Stimulated activated memory B cell treated with anti-CD40 and anti-IgM and Interleukin-4, amounts not matched to agents 10 μg/mL and 1 μg/mL and 100 μg/mL, for 72 hours (primary cell): ENCODE data around the gene ANKFY1.

ENCODE experiments used
- ATAC-seq: fragments of 150-1000 bp; cut with Tn5 transposase; 2 replicates; pipeline ENCODE4 v1.10.0; 2021
- H3K27ac Mint-ChIP-seq: one replicate; pipeline ENCODE4 v1.8.0; 2022; ENCODE audit warnings: mild to moderate bottlenecking, mixed read lengths
- H3K27me3 Mint-ChIP-seq: one replicate; pipeline ENCODE4 v1.8.0; 2022; ENCODE audit warnings: mixed read lengths
- H3K36me3 Mint-ChIP-seq: one replicate; pipeline ENCODE4 v1.8.0; 2022; ENCODE audit warnings: mixed read lengths
- H3K4me1 Mint-ChIP-seq: one replicate; pipeline ENCODE4 v1.8.0; 2022; ENCODE audit warnings: mixed read lengths
- H3K4me3 Mint-ChIP-seq: one replicate; pipeline ENCODE4 v1.8.0; 2022; ENCODE audit warnings: mild to moderate bottlenecking, moderate library complexity, mixed read lengths
- H3K9me3 Mint-ChIP-seq: one replicate; pipeline ENCODE4 v1.8.0; 2022; ENCODE audit warnings: mixed read lengths

Gene ANKFY1

DNA sequence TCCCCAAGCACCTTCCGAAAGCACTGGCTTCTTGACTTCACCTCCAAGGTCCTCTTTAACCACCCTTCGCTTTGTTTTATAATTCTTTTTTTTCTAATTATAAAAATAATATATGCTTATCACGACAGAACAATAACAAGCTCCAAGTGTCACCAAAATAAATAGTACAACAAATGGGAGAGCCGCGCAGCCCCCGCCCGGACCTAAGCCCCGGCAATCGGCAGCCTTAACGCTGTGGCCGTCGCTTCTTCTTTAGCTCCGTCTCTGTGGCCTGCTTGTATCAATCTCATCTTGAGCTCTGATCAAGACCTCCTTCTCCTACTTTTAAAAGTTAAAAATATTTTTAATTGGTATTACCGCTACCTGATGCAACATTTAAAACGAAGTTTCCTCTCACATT lies 78.1 kb downstream of the ANKFY1 start:
- Mint-ChIP-seq H3K27me3 (no peaks in the 10 kb centered on the region), H3K9me3 (no peaks in the 10 kb centered on the region), H3K36me3 (peaks cover 59% of the 10 kb centered on the region), H3K4me1 (no peaks in the 10 kb centered on the region), H3K27ac (no peak overlapping the region), H3K4me3 (no peak overlapping the region)
- no peak for ATAC-seq

DNA sequence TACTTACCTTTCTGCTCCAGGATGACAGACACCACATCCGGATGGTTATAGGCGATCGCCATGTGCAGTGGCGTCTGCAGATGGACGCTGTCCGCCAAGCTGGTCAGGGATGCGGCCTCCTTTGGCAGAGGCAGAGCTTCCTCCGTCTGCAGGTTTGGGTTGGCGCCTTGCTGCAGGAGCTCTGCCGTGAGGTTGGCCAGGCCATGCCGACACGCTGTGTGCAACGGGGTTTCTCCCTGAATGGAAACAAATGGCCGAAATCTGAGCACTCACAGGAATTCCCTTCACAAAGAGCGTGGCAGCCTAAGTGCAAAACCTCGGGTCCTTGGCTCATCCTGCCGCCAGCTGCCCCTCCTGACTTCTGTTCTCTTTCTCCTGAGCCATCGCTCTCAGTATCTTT lies 79.0 kb downstream of the ANKFY1 start:
- Mint-ChIP-seq H3K27ac (no peak overlapping the region), H3K27me3 (no peaks in the 10 kb centered on the region), H3K36me3 (peaks cover 62% of the 10 kb centered on the region), H3K4me1 (no peaks in the 10 kb centered on the region), H3K9me3 (no peaks in the 10 kb centered on the region), H3K4me3 (no peak overlapping the region)
- ATAC-seq: no peak

DNA sequence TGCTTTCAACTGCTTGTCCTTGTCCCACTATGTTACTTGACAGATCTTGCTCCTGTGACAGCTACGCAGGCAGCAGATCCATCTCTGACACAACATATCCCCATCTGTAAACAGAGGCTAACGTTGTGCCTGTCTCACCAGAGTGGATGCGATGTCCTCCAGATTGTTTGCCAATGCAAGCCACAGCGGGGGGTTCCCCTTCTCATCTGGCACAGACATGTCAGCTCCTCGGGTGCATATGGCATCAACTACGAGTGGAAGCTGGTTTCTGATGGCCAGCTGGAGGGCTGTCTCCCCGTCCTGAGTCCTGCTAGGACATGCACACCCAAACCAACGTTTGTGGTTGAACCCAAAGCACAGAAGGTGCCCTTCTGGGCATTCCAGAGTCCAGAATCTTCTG lies 81.7 kb downstream of the ANKFY1 start:
- peaks cover 74% of the 10 kb centered on the region for H3K36me3 Mint-ChIP-seq

DNA sequence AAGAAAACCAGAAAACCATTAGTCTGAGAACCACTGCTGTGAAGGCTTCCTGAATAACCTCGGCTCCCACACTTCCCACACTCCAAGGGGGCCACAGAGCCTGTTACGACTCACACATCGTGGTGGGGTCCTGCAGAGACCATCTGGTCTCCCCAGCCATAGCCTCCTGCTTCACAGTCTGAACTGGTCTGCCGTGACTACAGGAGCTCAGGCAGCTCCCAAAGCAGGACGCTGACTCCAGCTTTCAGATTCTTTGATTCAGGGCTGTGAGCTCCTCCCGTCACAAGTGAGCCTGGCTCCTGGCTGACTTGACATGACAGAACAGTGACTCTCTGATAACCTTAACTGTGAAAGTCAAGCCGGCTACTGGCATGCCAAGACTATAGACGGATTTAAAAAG lies 83.0 kb downstream of the ANKFY1 start:
- Mint-ChIP-seq H3K27me3 (no peaks in the 10 kb centered on the region), H3K9me3 (no peaks in the 10 kb centered on the region), H3K4me1 (peaks cover 12% of the 10 kb centered on the region), H3K27ac (no peak overlapping the region), H3K4me3 (no peak overlapping the region), H3K36me3 (peaks cover 74% of the 10 kb centered on the region)
- ATAC-seq: no peak

More for the DNA sequence above, 81.7 kb downstream of the ANKFY1 start:
- H3K27me3 Mint-ChIP-seq: no peaks in the 10 kb centered on the region
- no peak for ATAC-seq
- no peak overlapping the region for H3K27ac Mint-ChIP-seq
- H3K4me1 Mint-ChIP-seq: peaks cover 6% of the 10 kb centered on the region
- H3K9me3 Mint-ChIP-seq: no peaks in the 10 kb centered on the region
- no peak overlapping the region for H3K4me3 Mint-ChIP-seq

DNA sequence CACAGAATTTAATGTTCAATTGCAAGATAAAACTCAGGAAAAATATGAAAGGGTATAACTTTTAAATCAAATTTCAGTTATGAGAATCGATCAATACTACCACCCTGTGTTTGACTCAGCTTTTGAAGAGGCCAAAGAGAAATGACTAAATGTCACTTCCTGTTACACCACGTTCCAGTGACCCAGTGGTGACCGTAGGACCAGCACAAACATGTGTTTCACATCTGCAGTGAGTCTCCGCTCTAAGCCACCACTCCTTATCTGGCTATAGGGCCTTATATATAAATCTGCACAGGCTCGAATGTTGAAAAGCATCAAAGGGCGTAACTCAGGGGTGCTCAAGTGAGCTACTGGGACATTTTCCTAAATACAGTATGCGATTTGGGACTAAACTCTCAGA lies 84.7 kb downstream of the ANKFY1 start:
- H3K9me3 Mint-ChIP-seq: no peaks in the 10 kb centered on the region
- H3K36me3 Mint-ChIP-seq: peaks cover 76% of the 10 kb centered on the region
- no peak overlapping the region for H3K4me3 Mint-ChIP-seq
- H3K27ac Mint-ChIP-seq: no peak overlapping the region
- ATAC-seq: no peak
- H3K27me3 Mint-ChIP-seq: no peaks in the 10 kb centered on the region
- H3K4me1 Mint-ChIP-seq: peaks cover 12% of the 10 kb centered on the region

DNA sequence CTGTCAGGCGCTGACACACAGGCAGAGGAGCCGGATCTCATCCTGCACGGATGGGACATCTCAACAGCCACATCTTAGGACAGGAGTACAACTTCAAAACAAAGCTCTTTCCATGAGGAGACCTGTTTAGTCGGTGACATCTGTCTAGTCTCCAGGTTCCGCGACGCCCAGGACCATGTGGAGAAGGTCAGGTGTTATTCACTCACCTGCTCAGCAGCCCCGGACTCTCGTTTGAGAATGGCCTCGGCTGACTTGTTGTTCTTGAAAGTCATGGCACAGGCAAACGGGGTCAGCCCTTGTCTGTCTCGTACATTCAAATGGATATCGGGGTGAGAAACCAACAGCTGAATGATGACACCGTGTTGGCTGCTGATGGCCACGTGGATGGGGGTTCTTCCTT lies 85.1 kb downstream of the ANKFY1 start:
- Mint-ChIP-seq H3K27me3 (no peaks in the 10 kb centered on the region), H3K4me1 (peaks cover 12% of the 10 kb centered on the region), H3K4me3 (no peak overlapping the region), H3K36me3 (peaks cover 76% of the 10 kb centered on the region), H3K9me3 (no peaks in the 10 kb centered on the region), H3K27ac (no peak overlapping the region)
- ATAC-seq: no peak

DNA sequence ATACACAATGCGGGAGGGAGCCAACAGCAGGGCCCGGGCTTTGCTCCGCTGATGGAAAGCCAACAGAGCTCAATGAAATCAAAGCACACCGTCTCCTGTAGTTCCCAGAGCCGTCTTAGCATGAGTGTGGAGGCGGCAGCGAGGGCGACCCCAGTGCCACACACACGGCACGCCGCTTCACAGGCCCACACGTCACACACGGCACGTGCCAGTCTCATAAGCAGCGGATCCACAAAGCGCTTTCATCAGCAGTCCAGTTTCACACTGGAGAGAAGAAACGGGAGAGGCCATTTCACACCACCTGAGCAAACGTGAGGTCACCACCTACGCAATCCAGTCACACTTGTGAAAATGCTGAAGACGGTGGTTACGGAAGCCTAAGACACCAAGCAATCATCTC lies 86.0 kb downstream of the ANKFY1 start:
- Mint-ChIP-seq H3K4me3 (no peak overlapping the region), H3K27me3 (no peaks in the 10 kb centered on the region), H3K27ac (no peak overlapping the region), H3K9me3 (no peaks in the 10 kb centered on the region), H3K36me3 (peaks cover 74% of the 10 kb centered on the region), H3K4me1 (peaks cover 12% of the 10 kb centered on the region)
- ATAC-seq: no peak

DNA sequence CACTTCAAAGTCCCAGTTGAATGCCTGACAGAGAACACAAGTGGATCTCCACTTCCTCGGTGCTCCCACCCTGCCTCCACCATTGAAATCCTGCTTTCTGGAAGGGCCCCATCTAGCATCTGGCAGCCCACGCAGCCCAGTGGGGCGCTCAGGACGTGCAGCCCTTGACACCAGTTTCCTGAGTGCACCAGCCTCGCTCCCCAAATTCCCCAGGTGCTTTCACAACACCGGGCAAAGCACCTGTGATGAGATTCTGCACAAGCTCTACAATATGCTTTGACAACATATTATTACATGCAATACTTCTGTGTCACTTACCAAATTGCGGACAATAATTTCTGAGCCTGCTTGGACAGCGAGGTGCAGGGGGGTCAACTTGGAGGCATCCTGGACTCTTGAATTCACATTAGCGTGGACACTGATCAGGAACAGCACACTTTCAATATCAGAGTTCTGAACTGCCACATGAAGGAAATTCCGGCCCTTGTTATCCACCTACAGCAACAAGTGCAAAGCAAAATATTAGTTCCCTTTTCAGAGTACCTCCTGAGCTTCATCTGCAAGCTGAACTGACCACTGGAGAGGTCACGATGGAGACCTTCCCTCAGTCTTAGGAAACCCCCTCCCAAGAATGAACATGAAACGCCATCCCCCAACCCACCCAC lies 86.8 kb downstream of the ANKFY1 start:
- Mint-ChIP-seq H3K9me3 (no peaks in the 10 kb centered on the region), H3K4me1 (peaks cover 12% of the 10 kb centered on the region), H3K4me3 (peak overlapping the region; percentile 6), H3K27ac (peak overlapping the region; percentile 67), H3K36me3 (peaks cover 74% of the 10 kb centered on the region), H3K27me3 (no peaks in the 10 kb centered on the region)
- no peak for ATAC-seq

DNA sequence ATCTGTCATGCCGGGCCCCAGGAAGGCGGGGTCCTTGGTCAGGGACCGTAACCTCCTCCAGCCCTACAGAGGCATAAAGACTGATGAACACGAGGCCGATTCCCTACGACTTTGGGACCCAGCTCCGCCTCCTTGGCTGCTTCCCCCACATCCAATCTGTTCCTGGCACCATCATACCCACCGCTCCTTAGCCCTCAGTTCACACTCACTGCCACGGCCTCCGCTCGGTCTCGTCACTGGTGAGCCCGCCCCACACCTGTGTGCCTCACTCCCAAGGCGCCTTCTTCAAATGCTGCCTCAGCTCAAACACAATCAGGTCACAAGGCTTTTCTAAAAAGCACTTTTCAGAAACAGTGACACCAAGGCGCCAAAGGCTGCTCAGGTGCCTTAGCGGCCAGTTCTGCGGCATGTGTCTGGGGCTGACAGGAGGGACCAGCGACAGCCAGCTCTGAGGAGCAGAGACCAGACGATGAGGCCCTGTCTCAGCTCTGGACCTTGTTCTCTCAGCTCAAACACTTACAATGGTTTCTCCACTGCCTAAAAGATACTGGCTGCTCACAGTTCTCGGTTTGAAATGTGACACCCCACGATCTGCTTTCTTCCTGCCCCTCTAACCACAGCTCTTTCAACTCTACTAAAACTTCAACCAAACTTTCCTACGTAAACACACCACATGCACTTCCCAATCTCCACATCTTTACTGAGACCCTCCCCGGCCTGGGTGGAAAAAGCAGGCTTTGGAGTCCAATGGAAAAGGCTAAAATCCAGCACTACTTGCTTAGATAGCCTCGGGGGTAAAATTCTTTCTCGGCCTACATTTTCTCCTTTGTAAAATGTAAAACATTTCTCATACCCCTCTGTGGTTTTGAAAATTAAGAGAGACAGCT lies 87.6 kb downstream of the ANKFY1 start:
- Mint-ChIP-seq H3K4me1 (peaks cover 12% of the 10 kb centered on the region), H3K4me3 (no peak overlapping the region), H3K36me3 (peaks cover 82% of the 10 kb centered on the region), H3K27me3 (no peaks in the 10 kb centered on the region), H3K9me3 (no peaks in the 10 kb centered on the region), H3K27ac (peak overlapping the region; percentile 67)
- no peak for ATAC-seq

DNA sequence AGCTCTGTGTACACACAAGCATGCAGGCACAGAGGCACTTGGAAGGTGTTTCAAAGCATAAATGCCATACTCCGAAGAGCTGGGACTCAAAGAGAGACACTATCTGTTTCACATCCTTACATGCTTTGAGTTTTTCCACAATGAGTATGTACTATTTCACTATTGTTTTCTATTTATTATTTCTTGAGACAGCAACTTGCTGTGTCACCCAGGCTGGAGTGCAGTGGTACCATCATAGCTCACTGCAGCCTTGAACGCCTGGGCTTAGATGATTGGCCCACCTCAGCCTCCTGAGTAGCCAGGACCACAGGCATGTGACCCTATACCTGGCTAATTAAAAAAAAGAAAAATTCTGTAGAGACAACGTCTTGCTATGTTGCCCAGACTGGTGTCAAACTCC lies 89.2 kb downstream of the ANKFY1 start:
- Mint-ChIP-seq H3K9me3 (no peaks in the 10 kb centered on the region), H3K27ac (no peak overlapping the region), H3K36me3 (peaks cover 91% of the 10 kb centered on the region), H3K4me3 (no peak overlapping the region), H3K4me1 (peaks cover 12% of the 10 kb centered on the region), H3K27me3 (no peaks in the 10 kb centered on the region)
- ATAC-seq: no peak

DNA sequence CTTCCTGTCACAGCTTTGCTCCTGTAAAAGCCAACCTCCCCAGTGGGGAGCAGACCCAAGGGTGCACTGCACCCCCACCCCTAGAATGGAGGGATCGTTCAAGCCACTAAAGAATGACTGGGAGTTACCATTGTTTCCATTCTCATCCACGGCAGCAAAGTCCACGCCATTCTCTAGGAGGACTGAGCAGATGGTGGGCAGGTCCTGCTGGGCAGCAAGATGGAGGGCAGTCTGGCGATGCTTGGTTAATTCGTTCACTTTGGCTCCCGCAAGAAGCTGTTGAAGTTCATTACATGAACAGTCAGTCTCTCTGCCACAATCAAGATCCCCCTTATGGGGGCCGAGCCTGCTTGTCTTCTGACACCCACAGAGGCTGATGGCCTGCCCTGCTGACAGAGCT lies 90.0 kb downstream of the ANKFY1 start:
- no peak for ATAC-seq
- Mint-ChIP-seq H3K27me3 (no peaks in the 10 kb centered on the region), H3K36me3 (peaks cover 91% of the 10 kb centered on the region), H3K9me3 (no peaks in the 10 kb centered on the region), H3K27ac (no peak overlapping the region), H3K4me1 (peaks cover 12% of the 10 kb centered on the region), H3K4me3 (no peak overlapping the region)

DNA sequence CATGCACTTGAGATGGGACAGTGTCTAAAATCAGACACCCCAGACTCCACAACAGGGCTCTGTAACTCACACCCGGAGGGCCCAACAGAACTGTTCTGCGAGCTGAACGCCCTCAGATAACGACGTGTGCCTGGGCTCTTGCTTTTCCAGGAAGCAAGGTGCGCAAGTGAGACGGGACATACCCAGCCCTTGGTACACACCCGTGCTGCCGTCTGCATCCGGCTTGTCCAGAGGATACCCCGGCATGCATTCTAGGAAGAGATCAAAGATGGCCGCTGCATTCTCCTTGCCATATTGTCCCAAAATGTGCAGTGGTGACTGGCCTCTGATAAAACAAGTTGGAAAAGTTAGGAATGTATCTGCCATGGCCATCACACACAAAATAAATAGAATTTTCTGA lies 91.4 kb downstream of the ANKFY1 start:
- H3K27me3 Mint-ChIP-seq: no peaks in the 10 kb centered on the region
- no peaks in the 10 kb centered on the region for H3K9me3 Mint-ChIP-seq
- peaks cover 9% of the 10 kb centered on the region for H3K4me1 Mint-ChIP-seq
- no peak overlapping the region for H3K4me3 Mint-ChIP-seq
- no peak for ATAC-seq
- no peak overlapping the region for H3K27ac Mint-ChIP-seq
- H3K36me3 Mint-ChIP-seq: peaks cover 87% of the 10 kb centered on the region

DNA sequence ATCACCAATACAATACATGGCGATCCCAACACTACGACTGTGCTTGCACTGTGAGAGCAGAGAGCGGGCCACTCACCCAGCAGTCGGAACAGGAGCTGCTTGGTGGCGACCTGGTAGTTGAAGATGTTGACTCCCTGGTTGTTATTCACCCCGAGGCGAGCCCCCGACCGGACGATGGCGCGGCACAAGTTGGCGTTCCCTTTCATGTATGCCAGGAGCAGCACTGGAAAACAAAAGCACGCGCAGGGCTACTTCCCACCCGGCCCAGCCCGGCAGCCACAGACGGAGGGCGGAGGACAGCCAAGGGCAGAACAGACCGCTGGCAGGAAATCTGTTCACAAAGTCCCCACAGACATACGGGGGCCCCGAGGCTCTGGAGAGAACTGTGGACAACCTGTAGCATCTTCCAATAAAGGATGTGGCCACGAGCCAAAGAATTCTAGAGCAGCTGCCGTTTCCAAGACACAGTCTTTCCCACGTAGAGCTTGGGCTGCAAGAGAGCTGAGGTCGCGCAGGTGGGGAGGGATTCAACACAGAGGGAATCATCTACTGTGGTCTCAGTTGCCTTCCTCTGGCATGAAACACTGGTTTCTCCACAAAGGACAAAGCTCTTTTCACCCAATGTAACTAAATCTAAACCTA lies 93.0 kb downstream of the ANKFY1 start:
- H3K4me1 Mint-ChIP-seq: no peaks in the 10 kb centered on the region
- no peak overlapping the region for H3K4me3 Mint-ChIP-seq
- no peak overlapping the region for H3K27ac Mint-ChIP-seq
- H3K36me3 Mint-ChIP-seq: peaks cover 86% of the 10 kb centered on the region
- no peak for ATAC-seq
- no peaks in the 10 kb centered on the region for H3K27me3 Mint-ChIP-seq
- no peaks in the 10 kb centered on the region for H3K9me3 Mint-ChIP-seq

DNA sequence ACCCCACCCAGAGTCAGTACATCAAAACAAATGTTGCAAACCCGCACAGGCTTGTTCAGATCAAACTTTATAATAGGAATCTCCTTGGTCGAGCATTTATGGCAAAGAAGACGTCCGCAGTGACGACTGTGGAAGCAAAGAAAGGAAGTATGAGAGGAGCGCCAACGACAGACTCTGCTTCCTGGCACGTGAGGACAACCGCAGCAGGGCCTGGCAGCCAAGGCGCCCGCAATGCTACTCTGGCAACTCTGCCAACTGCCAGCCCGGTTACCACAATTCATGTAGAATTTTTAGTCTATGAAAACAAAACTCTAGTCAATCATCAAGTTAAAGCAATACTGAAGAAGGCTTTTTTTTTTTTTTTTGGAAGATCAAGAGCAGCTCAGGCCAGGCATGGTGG lies 96.0 kb downstream of the ANKFY1 start:
- no peaks in the 10 kb centered on the region for H3K27me3 Mint-ChIP-seq
- H3K4me1 Mint-ChIP-seq: peaks cover 5% of the 10 kb centered on the region
- peaks cover 71% of the 10 kb centered on the region for H3K36me3 Mint-ChIP-seq

DNA sequence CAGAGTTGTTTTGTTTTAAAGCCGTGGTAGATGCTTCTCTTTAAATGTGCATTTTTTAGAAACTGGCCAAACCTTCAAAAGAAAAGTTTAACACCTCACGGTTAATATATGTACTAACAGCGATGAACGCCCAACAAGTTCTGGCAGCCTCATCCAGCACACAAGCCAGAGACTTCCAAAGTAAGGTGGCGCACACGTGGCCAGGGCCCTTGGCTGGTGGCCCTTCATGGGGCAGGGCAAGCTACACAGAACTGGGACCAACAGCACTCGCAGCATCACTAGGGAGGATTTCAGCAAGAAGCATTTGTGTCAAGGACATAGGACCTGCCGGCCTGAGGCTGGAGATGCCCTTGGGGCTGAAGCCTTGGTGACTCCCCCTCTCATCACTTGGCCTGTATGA lies 97.4 kb downstream of the ANKFY1 start:
- Mint-ChIP-seq H3K9me3 (no peaks in the 10 kb centered on the region), H3K27ac (no peak overlapping the region), H3K4me1 (peaks cover 10% of the 10 kb centered on the region), H3K4me3 (no peak overlapping the region), H3K36me3 (peaks cover 59% of the 10 kb centered on the region), H3K27me3 (no peaks in the 10 kb centered on the region)
- ATAC-seq: no peak

More for the DNA sequence above, 96.0 kb downstream of the ANKFY1 start:
- ATAC-seq: no peak
- H3K27ac Mint-ChIP-seq: no peak overlapping the region
- H3K4me3 Mint-ChIP-seq: no peak overlapping the region
- H3K9me3 Mint-ChIP-seq: no peaks in the 10 kb centered on the region
